ENCODE data around the gene RIBC2.

The RIBC2 gene

GRCh38 chr22:45402466-45402985, 11.0 kb upstream of the RIBC2 start:
- Histone ChIP-seq H3K9me3 (ENCODE audit: control insufficient read depth in 2 of 2, low read length in 2 of 2) (no peaks in the 10 kb centered on the region), H3K27me3 (ENCODE audit: control insufficient read depth in 1 of 2, insufficient read depth in 2 of 2, low read length in 2 of 2) (peaks cover 0 to 2% of the 10 kb centered on the region in 2 donors), H3K4me3 (ENCODE audit: low read length in 2 of 2) (no peak overlapping the region), H3K36me3 (ENCODE audit: control insufficient read depth in 2 of 2, insufficient read depth in 2 of 2, low read length in 2 of 2) (no peaks in the 10 kb centered on the region), H3K4me1 (ENCODE audit: control insufficient read depth, insufficient read depth, low read length) (no peaks in the 10 kb centered on the region), H3K27ac (ENCODE audit: low read length) (no peak overlapping the region), H3K9ac (ENCODE audit: low read length in 2 of 2) (no peak overlapping the region)

GRCh38 chr22:45407793-45408192, 5.7 kb upstream of the RIBC2 start:
- Histone ChIP-seq H3K9me3 (ENCODE audit: control insufficient read depth in 2 of 2, low read length in 2 of 2) (no peaks in the 10 kb centered on the region), H3K9ac (ENCODE audit: low read length in 2 of 2) (no peak overlapping the region), H3K4me1 (ENCODE audit: control insufficient read depth, insufficient read depth, low read length) (no peaks in the 10 kb centered on the region), H3K27me3 (ENCODE audit: control insufficient read depth in 1 of 2, insufficient read depth in 2 of 2, low read length in 2 of 2) (peaks cover 0 to 4% of the 10 kb centered on the region in 2 donors), H3K27ac (ENCODE audit: low read length) (no peak overlapping the region), H3K4me3 (ENCODE audit: low read length in 2 of 2) (no peak overlapping the region), H3K36me3 (ENCODE audit: control insufficient read depth in 2 of 2, insufficient read depth in 2 of 2, low read length in 2 of 2) (no peaks in the 10 kb centered on the region)

- no peak overlapping the region for H3K27ac ChIP-seq (ENCODE audit: low read length)
- H3K4me1 ChIP-seq (ENCODE audit: control insufficient read depth, insufficient read depth, low read length): peaks cover 7% of the 10 kb centered on the region
- no peaks in the 10 kb centered on the region for H3K36me3 ChIP-seq (ENCODE audit: control insufficient read depth in 2 of 2, insufficient read depth in 2 of 2, low read length in 2 of 2)
- H3K4me3 ChIP-seq (ENCODE audit: low read length in 2 of 2): peak overlapping the region in 1 of 2 donors; percentile 76
- H3K9ac ChIP-seq (ENCODE audit: low read length in 2 of 2): no peak overlapping the region
- no peaks in the 10 kb centered on the region for H3K9me3 ChIP-seq (ENCODE audit: control insufficient read depth in 2 of 2, low read length in 2 of 2)
- H3K27me3 ChIP-seq (ENCODE audit: control insufficient read depth in 1 of 2, insufficient read depth in 2 of 2, low read length in 2 of 2): peaks cover 2 to 13% of the 10 kb centered on the region in 2 donors
Observed at GRCh38 chr22:45413013-45413367, 503 bp upstream of the RIBC2 start.

GRCh38 chr22:45418056-45418769, 4.7 kb downstream of the RIBC2 start:
- no peak overlapping the region for H3K4me3 ChIP-seq (ENCODE audit: low read length in 2 of 2)

GRCh38 chr22:45418770-45419138, 5.3 kb downstream of the RIBC2 start:
- peaks cover 1% of the 10 kb centered on the region for H3K4me1 ChIP-seq (ENCODE audit: control insufficient read depth, insufficient read depth, low read length)
- peaks cover under 1 to 5% of the 10 kb centered on the region in 2 donors for H3K27me3 ChIP-seq (ENCODE audit: control insufficient read depth in 1 of 2, insufficient read depth in 2 of 2, low read length in 2 of 2)
- no peak overlapping the region for H3K9ac ChIP-seq (ENCODE audit: low read length in 2 of 2)
- H3K27ac ChIP-seq (ENCODE audit: low read length): no peak overlapping the region
- no peaks in the 10 kb centered on the region for H3K9me3 ChIP-seq (ENCODE audit: control insufficient read depth in 2 of 2, low read length in 2 of 2)
- H3K36me3 ChIP-seq (ENCODE audit: control insufficient read depth in 2 of 2, insufficient read depth in 2 of 2, low read length in 2 of 2): no peaks in the 10 kb centered on the region
- no peak overlapping the region for H3K4me3 ChIP-seq (ENCODE audit: low read length in 2 of 2)

More at GRCh38 chr22:45418056-45418769, 4.7 kb downstream of the RIBC2 start:
- Histone ChIP-seq H3K36me3 (ENCODE audit: control insufficient read depth in 2 of 2, insufficient read depth in 2 of 2, low read length in 2 of 2) (no peaks in the 10 kb centered on the region), H3K9me3 (ENCODE audit: control insufficient read depth in 2 of 2, low read length in 2 of 2) (no peaks in the 10 kb centered on the region), H3K9ac (ENCODE audit: low read length in 2 of 2) (no peak overlapping the region), H3K27ac (ENCODE audit: low read length) (no peak overlapping the region), H3K27me3 (ENCODE audit: control insufficient read depth in 1 of 2, insufficient read depth in 2 of 2, low read length in 2 of 2) (peaks cover 5 to 6% of the 10 kb centered on the region in 2 donors), H3K4me1 (ENCODE audit: control insufficient read depth, insufficient read depth, low read length) (peaks cover 7% of the 10 kb centered on the region)

GRCh38 chr22:45420011-45420410, 6.5 kb downstream of the RIBC2 start:
- H3K4me3 ChIP-seq (ENCODE audit: low read length in 2 of 2): no peak overlapping the region
- H3K9me3 ChIP-seq (ENCODE audit: control insufficient read depth in 2 of 2, low read length in 2 of 2): no peaks in the 10 kb centered on the region
- no peaks in the 10 kb centered on the region for H3K36me3 ChIP-seq (ENCODE audit: control insufficient read depth in 2 of 2, insufficient read depth in 2 of 2, low read length in 2 of 2)
- H3K4me1 ChIP-seq (ENCODE audit: control insufficient read depth, insufficient read depth, low read length): peaks cover 2% of the 10 kb centered on the region
- no peak overlapping the region for H3K9ac ChIP-seq (ENCODE audit: low read length in 2 of 2)
- no peak overlapping the region for H3K27ac ChIP-seq (ENCODE audit: low read length)
- H3K27me3 ChIP-seq (ENCODE audit: control insufficient read depth in 1 of 2, insufficient read depth in 2 of 2, low read length in 2 of 2): peaks cover 0 to 3% of the 10 kb centered on the region in 2 donors

- H3K27me3 ChIP-seq (ENCODE audit: control insufficient read depth in 1 of 2, insufficient read depth in 2 of 2, low read length in 2 of 2): peaks cover 0 to 3% of the 10 kb centered on the region in 2 donors
- H3K36me3 ChIP-seq (ENCODE audit: control insufficient read depth in 2 of 2, insufficient read depth in 2 of 2, low read length in 2 of 2): no peaks in the 10 kb centered on the region
- no peak overlapping the region for H3K9ac ChIP-seq (ENCODE audit: low read length in 2 of 2)
- no peak overlapping the region for H3K4me3 ChIP-seq (ENCODE audit: low read length in 2 of 2)
- peaks cover 2% of the 10 kb centered on the region for H3K4me1 ChIP-seq (ENCODE audit: control insufficient read depth, insufficient read depth, low read length)
- no peaks in the 10 kb centered on the region for H3K9me3 ChIP-seq (ENCODE audit: control insufficient read depth in 2 of 2, low read length in 2 of 2)
- no peak overlapping the region for H3K27ac ChIP-seq (ENCODE audit: low read length)
Observed at GRCh38 chr22:45420539-45420938, 7.0 kb downstream of the RIBC2 start.

GRCh38 chr22:45421349-45422055, 8.0 kb downstream of the RIBC2 start:
- Histone ChIP-seq H3K27ac (ENCODE audit: low read length) (no peak overlapping the region), H3K9me3 (ENCODE audit: control insufficient read depth in 2 of 2, low read length in 2 of 2) (no peaks in the 10 kb centered on the region), H3K36me3 (ENCODE audit: control insufficient read depth in 2 of 2, insufficient read depth in 2 of 2, low read length in 2 of 2) (no peaks in the 10 kb centered on the region), H3K4me1 (ENCODE audit: control insufficient read depth, insufficient read depth, low read length) (peaks cover 2% of the 10 kb centered on the region), H3K27me3 (ENCODE audit: control insufficient read depth in 1 of 2, insufficient read depth in 2 of 2, low read length in 2 of 2) (peaks cover 0 to 6% of the 10 kb centered on the region in 2 donors), H3K9ac (ENCODE audit: low read length in 2 of 2) (no peak overlapping the region), H3K4me3 (ENCODE audit: low read length in 2 of 2) (no peak overlapping the region)

- H3K4me1 ChIP-seq (ENCODE audit: control insufficient read depth, insufficient read depth, low read length): peaks cover 2% of the 10 kb centered on the region
- no peak overlapping the region for H3K27ac ChIP-seq (ENCODE audit: low read length)
- H3K9me3 ChIP-seq (ENCODE audit: control insufficient read depth in 2 of 2, low read length in 2 of 2): peaks cover 0 to 3% of the 10 kb centered on the region in 2 donors
- no peak overlapping the region for H3K4me3 ChIP-seq (ENCODE audit: low read length in 2 of 2)
- peaks cover 0 to 6% of the 10 kb centered on the region in 2 donors for H3K27me3 ChIP-seq (ENCODE audit: control insufficient read depth in 1 of 2, insufficient read depth in 2 of 2, low read length in 2 of 2)
- H3K36me3 ChIP-seq (ENCODE audit: control insufficient read depth in 2 of 2, insufficient read depth in 2 of 2, low read length in 2 of 2): no peaks in the 10 kb centered on the region
- H3K9ac ChIP-seq (ENCODE audit: low read length in 2 of 2): no peak overlapping the region
Observed at GRCh38 chr22:45422237-45422983, 8.9 kb downstream of the RIBC2 start.

GRCh38 chr22:45423524-45423923, 10.0 kb downstream of the RIBC2 start:
- H3K4me3 ChIP-seq (ENCODE audit: low read length in 2 of 2): no peak overlapping the region
- H3K36me3 ChIP-seq (ENCODE audit: control insufficient read depth in 2 of 2, insufficient read depth in 2 of 2, low read length in 2 of 2): no peaks in the 10 kb centered on the region
- no peak overlapping the region for H3K9ac ChIP-seq (ENCODE audit: low read length in 2 of 2)
- peaks cover 2% of the 10 kb centered on the region for H3K4me1 ChIP-seq (ENCODE audit: control insufficient read depth, insufficient read depth, low read length)
- no peak overlapping the region for H3K27ac ChIP-seq (ENCODE audit: low read length)
- peaks cover 0 to 7% of the 10 kb centered on the region in 2 donors for H3K27me3 ChIP-seq (ENCODE audit: control insufficient read depth in 1 of 2, insufficient read depth in 2 of 2, low read length in 2 of 2)
- peaks cover 0 to 3% of the 10 kb centered on the region in 2 donors for H3K9me3 ChIP-seq (ENCODE audit: control insufficient read depth in 2 of 2, low read length in 2 of 2)
